Brain pericyte (primary cell): Measurements from ENCODE around the gene TMEM225B.
"Not testable (repeated sequence)": the region's sequence is repeated elsewhere in the genome, so short reads cannot be mapped to it uniquely, and the experiment has no call there.

Experiments
- DNase-seq: peaks from one replicate; pipeline ENCODE4 v3.0.0-alpha.2; 2012; ENCODE audit warnings: low read depth, low spot score

The TMEM225B gene

DNA sequence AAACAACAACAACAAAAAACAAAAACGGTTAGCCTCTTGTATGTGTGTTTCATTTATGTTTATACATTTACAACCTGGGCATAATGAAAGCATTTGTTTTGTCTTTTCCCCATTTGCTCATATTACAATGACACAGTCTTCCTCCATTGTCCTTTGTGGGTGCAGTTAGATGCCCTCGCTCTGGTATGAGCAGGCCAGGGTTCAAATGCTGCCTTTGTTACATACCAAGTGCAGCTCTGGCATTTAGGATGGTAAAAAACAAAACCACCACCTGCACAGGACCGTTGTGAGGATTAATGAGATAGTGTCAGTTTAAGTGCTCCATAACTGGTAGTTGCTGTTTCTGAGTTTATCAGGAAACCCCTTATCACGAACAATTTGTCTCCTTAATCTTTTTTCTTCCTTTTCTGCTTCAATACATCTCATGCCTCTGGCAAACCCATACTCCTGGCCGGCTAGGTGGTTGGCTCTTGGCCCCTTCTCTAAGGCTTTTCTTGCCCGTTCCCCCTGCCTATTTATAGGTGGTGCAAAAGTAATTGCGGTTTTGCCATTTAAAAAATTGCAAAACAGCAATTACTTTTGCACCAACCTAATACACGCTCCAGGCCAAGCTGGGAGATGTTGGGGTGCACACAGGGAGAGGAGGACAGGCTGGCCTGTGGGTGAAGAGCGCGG is 18.6 kb upstream of the TMEM225B start:
- DNase-seq = no peak

DNA sequence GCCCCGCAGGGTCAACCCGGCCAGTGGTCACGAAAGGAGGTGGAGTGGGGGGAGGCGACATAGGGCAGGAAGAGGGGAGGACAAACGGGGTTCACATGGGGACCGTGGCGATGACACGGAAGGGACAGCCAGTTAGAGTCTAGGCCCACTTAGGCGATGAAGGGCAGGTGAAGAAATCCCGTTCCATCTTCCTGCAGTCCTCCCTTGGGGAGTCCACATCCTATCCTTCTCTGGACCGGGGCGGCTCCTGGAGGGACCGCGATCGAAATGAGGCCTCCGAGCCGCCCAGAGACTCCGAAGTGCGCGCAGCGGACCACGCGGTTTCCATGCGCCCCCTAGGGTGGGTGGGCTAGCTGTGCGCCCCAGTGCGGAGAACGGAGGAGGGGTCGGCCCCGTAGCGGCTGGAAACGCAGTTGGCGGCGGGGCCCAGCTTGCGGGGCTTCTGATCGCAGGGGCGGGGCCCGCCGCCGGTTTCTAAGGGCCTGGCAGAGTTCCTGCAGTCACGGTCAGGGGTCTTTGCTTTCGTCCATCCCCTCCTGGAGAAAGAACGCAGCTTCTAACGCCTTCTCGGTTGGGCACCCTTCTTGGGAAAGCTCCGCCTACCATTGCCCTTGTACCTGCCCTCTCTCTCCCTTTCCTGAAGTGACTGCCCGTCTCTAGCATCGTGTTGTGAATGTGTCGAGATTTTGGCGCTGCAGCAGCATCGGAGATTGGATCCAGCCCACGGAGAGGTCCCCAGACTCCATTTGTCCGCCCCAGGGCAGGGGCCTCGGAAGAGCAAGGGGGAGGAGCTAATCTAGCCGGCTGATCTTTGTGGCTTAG is 17.9 kb upstream of the TMEM225B start:
- no peak for DNase-seq

DNA sequence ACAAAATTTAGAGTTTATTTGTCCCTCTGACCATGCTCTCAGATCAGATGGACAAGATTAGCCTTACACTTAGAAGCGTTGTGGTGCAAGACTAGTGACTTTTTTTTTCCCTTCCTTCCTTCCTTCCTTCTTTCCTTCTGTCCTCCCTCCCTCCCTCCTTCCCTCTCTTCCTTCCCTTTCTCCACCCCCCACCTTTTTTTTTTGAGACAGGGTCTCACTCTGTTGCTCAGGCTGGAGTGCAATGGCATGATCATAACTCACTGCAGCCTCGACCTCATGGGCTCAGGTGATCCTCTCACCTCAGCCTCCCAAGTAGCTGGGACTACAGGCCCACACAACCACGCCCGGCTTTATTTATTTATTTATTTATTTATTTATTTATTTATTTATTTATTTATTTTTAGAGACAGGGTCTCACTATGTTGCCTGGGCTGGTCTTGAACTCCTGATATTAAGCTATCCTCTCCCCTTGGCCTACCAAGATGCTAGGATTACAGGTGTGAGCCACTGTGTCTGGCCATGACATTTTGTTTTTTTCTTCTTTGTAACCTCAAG is 17.2 kb upstream of the TMEM225B start:
- DNase-seq = not testable (repeated sequence)

DNA sequence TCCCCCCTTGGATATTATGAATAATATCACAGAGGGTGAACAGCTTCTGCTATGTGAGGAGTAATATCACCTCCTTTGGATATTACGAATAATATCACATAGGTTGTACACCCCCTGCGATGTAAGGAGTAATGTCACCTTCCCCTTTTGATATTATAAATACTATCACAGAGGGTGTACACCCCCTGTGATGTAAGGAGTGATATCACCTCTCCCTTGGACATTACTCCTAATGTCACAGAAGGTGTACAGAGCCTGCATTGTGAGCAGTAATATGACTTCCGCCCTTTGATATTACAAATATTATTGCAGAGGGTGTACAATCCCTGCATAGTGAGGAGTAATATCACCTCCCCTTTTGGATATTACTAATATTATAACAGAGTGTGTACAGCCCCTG is 9.2 kb upstream of the TMEM225B start:
- no peak for DNase-seq

DNA sequence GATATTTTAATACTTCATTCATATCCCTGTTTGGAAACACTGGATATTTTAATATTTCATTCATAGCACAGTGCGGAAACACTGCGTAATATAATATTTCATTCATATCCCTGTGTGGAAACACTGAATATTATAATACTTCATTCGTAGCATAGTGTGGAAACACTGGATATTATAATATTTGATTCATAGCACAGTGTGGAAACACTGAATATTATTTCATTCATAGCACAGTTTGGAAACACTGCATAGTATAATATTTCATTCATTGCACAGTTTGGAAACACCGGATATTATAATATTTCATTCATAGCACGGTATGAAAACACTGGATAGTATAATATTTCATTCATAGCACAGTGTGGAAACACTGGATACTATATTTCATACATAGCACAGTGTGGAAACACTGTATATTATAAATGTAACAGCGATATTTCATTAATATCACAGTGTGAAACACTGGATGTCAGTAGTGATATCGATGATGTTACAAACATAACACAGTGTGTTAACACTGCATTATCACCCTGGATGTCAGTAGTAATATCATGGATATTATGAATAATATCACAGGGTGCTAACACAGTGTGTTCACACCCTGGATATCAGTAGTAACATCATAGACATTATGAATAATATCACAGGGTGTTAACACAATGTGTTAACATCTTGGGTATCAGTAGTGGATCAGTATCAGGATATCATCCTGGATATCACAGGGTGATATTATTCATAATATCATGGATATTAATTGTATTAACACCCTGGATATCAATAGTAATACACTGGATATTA is 2.9 kb upstream of the TMEM225B start:
- no peak for DNase-seq

DNA sequence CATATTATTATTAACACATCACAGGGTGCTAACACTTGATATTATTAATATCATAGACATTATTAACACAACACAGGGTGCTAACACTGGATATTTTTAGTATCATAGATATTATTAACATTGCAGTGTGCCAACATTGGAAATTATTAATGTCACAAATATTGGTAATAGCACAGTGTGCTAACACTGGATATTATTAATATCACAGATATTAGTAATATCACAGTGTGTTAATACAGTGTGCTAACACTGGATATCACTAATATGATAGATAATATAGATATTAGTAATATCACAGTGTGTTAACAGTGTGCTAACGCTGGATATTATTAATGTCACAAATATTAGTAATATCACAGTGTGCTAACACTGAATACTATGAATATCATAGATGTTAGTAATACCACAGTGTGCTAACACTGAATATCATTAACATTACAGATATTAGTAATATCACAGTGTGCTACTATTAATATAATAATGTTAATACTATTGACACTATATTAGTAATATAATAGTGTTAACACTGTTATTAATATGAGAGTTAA is 1.6 kb upstream of the TMEM225B start:
- no peak for DNase-seq

DNA sequence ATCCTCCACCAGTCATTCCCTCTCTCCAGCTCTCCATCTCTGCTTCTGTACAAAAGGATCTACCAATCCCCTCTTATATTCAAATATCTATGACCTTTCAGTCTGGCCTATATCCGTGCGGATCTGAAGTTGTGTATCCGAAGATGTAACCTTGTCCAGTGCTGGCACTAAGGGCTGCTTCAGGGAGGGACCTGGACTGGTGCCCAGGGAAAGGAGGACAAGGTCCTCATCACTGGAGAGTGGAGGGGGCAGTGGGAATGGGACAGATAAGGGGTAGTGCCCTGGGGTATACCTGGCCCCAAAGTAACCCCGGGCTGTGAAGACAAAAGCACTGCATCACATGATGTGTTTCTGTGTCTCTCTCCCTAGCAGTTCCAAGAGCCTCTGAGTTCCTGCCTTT is 1.8 kb downstream of the TMEM225B start:
- no peak for DNase-seq

DNA sequence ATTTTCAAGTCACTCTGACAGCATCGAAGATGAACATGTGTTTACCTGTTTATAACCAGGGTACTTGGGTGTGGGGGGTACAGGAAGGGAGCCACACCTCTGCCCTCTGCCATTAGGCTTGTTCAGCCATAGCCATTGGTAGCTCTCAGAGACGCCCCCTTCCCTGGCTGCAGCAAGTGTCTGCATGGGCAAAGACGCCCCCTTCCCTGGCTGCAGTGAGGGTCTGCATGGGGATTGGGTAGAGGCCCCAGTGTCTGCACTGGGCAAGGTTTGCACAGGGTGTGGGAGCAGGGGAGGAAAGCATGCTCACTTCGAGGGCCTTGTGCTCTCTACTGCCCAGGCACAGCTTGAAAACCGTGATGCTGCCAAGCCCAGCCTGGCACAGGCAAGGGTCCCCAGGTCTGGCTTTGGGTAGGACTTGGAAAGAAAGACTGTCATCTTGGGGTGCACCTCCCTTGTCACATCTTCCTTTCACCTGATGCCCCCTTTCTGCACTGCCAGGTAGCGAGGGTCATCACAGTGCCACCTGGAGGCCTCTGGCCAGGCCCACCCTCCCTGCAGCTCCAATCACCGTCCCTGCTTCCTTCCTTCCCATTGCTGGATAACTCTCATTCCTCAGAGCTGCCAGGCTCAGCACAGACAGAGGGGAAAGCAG is 3.7 kb downstream of the TMEM225B start:
- no peak for DNase-seq

DNA sequence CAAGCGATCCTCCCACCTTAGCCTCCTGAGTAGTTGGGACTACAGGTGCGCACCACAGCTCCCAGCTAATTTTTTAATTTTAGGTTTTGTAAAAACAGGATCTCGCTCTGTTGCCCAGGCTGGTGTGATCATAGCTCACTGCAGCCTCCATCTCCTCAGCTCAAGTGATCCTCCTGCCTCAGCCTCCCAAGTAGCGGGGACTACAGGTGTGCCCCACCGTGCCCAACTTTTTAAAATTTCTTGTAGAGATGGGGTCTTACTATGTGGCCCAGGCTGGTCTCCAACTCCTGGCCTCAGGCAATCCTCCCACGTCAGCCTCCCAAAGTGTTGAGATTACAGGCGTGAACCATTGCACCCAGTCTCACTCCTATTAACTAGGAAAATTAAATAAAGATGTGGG is 7.5 kb downstream of the TMEM225B start:
- DNase-seq = no peak

DNA sequence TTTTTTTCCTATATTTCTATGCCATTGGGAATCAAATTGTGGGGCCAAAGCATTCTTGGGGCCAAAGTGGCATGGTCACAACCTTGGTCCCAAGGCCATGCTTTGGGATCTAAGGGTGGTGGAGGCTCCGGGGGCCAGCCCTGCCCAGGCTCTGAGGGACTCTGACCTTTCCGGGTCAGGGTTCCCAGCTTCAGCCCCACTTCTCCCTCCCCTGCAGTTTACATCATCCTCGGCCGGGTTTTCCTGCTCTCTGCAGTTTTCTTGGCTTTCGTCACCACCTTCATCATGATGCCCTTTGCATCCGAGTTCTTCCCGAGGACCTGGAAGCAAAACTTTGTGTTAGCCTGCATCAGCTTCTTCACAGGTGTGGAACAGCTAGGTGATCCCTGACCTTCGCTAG is 8.5 kb downstream of the TMEM225B start:
- DNase-seq = no peak

DNA sequence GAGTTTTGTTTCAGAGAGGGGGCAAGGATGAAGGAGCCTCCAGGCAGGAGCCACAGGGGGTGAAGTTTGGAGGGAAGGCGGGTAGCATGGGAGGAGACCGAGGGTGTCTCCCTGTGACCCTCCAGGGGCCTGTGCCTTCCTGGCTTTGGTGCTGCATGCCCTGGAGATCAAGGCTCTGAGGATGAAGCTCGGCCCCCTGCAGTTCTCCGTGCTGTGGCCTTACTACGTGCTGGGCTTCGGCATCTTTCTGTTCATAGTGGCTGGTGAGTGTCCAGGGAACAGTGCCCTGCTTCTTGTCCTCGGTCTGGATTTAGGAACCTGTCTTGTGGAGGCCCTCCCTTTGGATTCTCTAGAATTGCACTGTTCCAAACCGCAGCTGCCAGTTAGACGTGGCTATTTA is 9.5 kb downstream of the TMEM225B start:
- no peak for DNase-seq

DNA sequence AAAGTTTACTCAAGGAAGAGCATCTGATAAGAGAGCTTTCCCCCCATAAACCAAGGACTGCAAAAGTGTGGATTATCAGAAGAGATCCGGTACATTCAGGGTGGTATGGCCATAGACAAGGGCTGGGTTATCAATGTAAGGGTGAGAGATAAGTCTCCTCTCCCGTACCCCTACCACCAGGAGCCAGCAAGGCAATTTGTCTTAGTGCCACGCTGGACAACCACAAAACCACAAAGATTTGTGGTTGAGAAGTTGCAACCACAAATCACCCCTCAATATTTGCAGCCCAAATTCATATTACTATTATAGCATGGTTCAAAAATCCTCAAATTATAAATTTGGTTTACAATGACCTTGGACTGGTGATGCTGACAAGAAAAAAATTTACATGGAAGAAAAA is 16.4 kb downstream of the TMEM225B start:
- DNase-seq = no peak

DNA sequence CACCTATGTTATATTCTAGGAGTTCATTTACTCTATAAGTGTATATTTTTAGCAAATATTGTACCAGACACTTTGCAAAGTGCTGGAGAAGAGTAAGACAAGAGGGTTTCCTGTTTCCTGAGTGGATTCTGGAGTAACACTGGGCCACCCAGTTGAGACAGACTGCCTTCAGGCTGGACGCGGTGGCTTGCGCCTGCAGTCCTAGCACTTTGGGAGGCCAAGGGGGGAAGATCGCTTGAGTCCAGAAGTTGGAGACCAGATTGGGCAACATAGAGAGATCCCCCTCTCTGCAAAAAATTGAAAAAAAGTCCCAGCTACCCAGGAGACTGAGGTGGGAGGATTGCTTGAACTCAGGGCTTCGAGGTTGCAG is 17.9 kb downstream of the TMEM225B start:
- no peak for DNase-seq

DNA sequence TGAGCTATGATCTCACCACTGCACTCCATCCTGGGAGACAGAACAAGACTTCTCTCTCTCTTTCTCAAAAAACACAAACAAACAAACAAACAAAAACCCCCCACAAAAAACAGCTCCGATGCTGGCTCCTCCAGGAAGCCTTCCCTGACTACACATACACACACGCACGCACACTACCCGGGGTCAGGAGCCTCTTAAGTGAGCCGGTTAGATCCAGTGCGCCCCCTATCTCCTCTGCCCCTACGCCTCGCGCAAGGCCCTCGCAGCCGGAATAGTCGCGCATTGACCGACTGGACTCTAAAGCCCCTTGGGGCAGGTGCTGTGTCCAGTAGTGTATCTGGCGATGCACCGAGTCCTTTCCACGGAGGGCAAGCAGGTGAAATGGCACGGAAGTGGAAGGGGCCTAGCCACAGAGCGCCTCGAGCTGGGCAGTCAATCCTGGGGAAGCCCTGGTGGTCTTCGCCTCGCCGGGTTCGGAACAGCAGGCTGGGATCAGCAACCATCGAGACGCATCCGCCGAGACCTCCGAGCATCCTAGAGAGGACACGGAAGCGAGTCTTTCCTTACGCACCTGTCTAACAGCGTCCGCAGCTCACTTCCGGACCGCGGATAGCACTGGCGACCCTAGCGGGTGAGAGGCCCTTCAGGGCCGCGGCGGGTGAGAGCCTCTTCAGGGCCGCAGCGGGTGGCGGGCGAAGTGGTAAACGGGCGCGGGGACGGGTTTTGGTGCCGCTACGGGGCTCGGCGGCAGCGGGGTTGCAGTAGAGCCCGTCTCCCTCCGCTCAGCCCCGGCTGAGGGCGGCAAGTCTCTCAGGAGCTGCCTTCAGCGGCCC is 18.5 kb downstream of the TMEM225B start, which contains the start of gene ZSCAN25:
TSS of gene ZSCAN25 (plus strand) at position 588 of the 833 bp plus-strand sequence. CDS start 2,661 bp downstream, outside the sequence.
- peak; percentile 75 for DNase-seq

DNA sequence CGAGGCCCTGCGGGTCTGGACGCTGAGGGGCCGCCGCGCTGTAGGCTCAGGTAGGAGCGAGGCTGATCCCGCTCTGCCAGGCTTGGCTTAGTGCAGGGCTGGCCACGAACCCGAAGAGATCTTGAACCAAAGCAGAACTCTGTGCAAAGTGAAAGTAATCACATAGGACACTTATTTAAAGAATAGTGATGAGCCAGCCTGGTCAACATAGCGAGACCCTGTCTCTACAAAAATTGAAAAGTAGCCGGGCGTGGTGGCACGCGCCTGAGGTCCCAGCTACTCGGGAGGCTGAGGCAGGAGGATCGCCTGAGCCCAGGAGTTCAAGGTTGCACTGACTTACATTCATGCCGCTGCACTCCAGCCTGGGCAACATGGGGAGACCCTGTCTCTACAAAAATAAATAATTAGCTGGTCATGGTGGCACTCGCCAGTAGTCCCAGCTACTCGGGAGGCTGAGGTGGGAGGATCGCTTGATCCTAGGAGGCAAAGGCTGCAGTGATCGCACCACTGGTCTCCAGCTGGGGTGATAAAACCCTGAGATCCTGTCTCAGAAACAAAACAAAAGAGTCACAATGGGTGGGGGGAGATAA is 19.2 kb downstream of the TMEM225B start:
- no peak for DNase-seq

DNA sequence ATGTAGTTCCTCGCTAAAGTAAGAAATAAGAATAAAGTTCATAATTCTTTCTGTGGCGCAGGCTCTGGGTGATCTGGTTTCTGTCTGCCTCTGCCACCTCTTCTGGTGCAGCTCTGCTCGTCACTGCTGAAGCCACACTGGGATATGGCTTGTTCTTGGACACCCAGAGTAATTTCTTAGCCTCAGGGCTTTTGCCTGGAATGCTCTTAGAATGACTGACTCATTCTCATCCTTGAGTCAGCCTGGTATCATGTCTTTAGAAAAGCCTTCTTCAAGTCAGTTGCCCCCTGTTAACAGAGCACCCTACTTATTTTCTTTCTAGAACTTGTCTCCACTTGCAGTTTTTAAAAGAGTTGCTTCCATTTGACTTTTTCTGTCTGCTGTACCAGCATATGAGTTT is 20.7 kb downstream of the TMEM225B start:
- DNase-seq = no peak

DNA sequence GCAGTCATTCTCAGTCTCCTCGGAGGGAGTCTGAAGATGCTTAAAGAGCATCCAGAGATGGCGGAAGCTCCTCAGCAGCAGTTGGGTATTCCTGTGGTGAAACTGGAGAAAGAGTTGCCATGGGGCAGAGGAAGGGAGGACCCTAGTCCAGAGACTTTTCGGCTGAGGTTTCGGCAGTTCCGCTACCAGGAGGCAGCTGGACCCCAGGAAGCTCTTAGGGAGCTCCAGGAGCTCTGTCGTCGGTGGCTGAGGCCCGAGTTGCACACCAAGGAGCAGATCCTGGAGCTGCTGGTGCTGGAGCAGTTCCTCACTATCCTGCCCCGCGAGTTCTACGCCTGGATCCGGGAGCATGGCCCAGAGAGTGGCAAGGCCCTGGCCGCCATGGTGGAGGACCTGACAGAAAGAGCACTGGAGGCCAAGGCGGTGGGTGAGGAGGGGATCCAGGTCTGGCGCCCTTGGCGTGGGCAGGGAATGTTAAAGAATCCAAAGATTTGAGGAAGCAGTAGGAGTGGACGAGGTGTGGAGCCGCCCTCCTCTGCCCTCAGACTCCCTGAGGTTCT is 21.6 kb downstream of the TMEM225B start:
- no peak for DNase-seq

DNA sequence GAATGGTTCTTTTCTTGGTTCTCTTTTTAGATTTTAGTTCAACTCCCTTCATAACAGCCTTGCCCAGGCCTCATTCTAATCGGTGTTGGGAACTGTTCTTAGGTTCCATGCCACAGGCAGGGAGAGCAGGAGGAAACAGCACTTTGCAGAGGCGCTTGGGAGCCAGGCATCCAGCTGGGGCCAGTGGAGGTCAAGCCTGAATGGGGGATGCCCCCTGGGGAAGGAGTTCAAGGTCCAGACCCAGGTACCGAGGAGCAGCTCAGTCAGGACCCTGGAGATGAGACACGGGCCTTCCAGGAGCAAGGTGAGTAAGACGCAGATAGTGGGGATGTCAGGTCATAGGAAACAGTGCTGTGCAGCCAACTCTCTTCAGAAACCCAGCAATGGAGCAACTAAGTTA is 23.2 kb downstream of the TMEM225B start:
- DNase-seq = no peak

DNA sequence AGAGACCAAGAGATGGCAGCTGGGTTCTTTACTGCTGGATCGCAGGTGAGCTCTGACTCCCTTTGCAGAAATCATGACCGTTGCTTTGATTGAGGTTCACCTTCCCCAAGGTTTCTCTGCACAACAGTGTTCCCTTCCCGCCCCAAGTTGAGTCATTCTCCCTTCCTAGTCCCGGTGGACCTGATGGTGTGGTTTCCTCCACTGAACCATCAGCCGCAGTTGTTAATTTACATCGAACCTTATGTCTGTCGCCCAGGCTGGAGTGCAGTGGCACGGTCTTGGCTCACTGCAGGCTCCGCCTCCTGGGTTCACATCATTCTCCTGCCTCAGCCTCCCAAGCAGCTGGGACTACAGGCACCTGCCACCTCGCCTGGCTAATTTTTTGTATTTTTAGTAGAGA is 24.5 kb downstream of the TMEM225B start:
- DNase-seq = no peak
